Naive thymus-derived CD4-positive, alpha-beta T cell (primary cell): ENCODE data around the gene YIPF6. TPM values are rescaled to one million over a fixed set of nuclear protein-coding genes. Genes with fewer than 3 reads are reported as not detected.
"Not testable (repeated sequence)": the region's sequence is repeated elsewhere in the genome, so short reads cannot be mapped to it uniquely, and the experiment has no call there.

ENCODE experiments used
- ATAC-seq: fragments of 150-1000 bp; cut with Tn5 transposase; 2 replicates; pipeline ENCODE4 v1.10.0; 2021; ENCODE audit warnings: mild to moderate bottlenecking, moderate library complexity
- CTCF ChIA-PET: fragments of 350-600 bp; sonication (Branson Sonifier 250); formaldehyde crosslinking; loops from one replicate; lab custom pipeline; 2021; ENCODE audit warnings: antibody characterized with exemption; lab: Charles Lee
- POLR2A ChIA-PET: fragments of 350-600 bp; sonication (Branson Sonifier 250); formaldehyde crosslinking; loops from one replicate; lab custom pipeline; 2021; ENCODE audit warnings: antibody characterized with exemption, inconsistent platforms; lab: Charles Lee
- DNase-seq, 9 donors: peaks; one replicate each; pipeline versions ENCODE4 v3.0.0 to v3.0.0-alpha.2; 2020 to 2022; ENCODE audit warnings: mixed read lengths in 1 of 9
- H3K27ac ChIP-seq: one replicate; pipeline ENCODE4 v1.7.0; 2013; ENCODE audit warnings: mild to moderate bottlenecking, low read depth, low read length, moderate library complexity
- H3K27me3 ChIP-seq, 2 donors: one replicate each; pipeline ENCODE4 v1.7.0; 2013; ENCODE audit warnings: low read length in 2 of 2, mild to moderate bottlenecking in 2 of 2, moderate library complexity in 2 of 2; ENCODE audit not compliant: control insufficient read depth in 2 of 2, insufficient read depth in 2 of 2
- H3K36me3 ChIP-seq, 3 experiments: 1 replicate in 2 of 3; 2 replicates in 1 of 3; pipeline ENCODE4 v1.7.0; 2013; ENCODE audit warnings: low read length in 3 of 3, mild to moderate bottlenecking in 3 of 3, moderate library complexity in 1 of 3; ENCODE audit not compliant: insufficient read depth in 3 of 3, control insufficient read depth in 2 of 3
- H3K4me1 ChIP-seq, 2 donors: one replicate each; pipeline ENCODE4 v1.7.0; 2013; ENCODE audit warnings: low read length in 2 of 2, mild to moderate bottlenecking in 2 of 2, moderate library complexity in 1 of 2; ENCODE audit not compliant: control insufficient read depth in 2 of 2, insufficient read depth in 2 of 2
- H3K4me3 ChIP-seq: 2 replicates; pipeline ENCODE4 v1.7.0; 2013; ENCODE audit warnings: mild to moderate bottlenecking, low read length
- H3K9me3 ChIP-seq, 3 experiments: 1 replicate in 2 of 3; 2 replicates in 1 of 3; pipeline ENCODE4 v1.7.0; 2013; ENCODE audit warnings: low read length in 3 of 3; ENCODE audit not compliant: control insufficient read depth in 2 of 3
- H3K27ac Mint-ChIP-seq, 9 donors: one replicate each; pipeline ENCODE4 v1.8.0; 2020 to 2022; ENCODE audit warnings: mixed read lengths in 9 of 9, mild to moderate bottlenecking in 8 of 9, moderate library complexity in 5 of 9, inconsistent platforms in 2 of 9
- H3K27me3 Mint-ChIP-seq, 5 donors: one replicate each; pipeline ENCODE4 v1.8.0; 2021 to 2022; ENCODE audit warnings: mixed read lengths in 5 of 5, mild to moderate bottlenecking in 1 of 5
- H3K36me3 Mint-ChIP-seq, 5 donors: one replicate each; pipeline ENCODE4 v1.8.0; 2020 to 2022; ENCODE audit warnings: mixed read lengths in 5 of 5, mild to moderate bottlenecking in 3 of 5, inconsistent platforms in 1 of 5
- H3K4me1 Mint-ChIP-seq, 7 donors: one replicate each; pipeline ENCODE4 v1.8.0; 2020 to 2022; ENCODE audit warnings: mixed read lengths in 7 of 7, mild to moderate bottlenecking in 3 of 7, inconsistent platforms in 1 of 7
- H3K4me3 Mint-ChIP-seq, 10 donors: one replicate each; pipeline ENCODE4 v1.8.0; 2020 to 2022; ENCODE audit warnings: mild to moderate bottlenecking in 10 of 10, mixed read lengths in 10 of 10, moderate library complexity in 6 of 10, inconsistent platforms in 2 of 10
- H3K9me3 Mint-ChIP-seq, 11 donors: one replicate each; pipeline ENCODE4 v1.8.0; 2020 to 2022; ENCODE audit warnings: mixed read lengths in 11 of 11, mild to moderate bottlenecking in 4 of 11, inconsistent platforms in 1 of 11, moderate library complexity in 1 of 11
- intact Hi-C, 2 donors: fragments of 100-400 bp; cut with micrococcal nuclease; formaldehyde crosslinking; loops; one replicate each; pipeline ENCODE4 v1.15.1; 2023
- polyA plus RNA-seq, 2 donors: library from polyadenylated mRNA; unstranded; fragments of 300-500 nt; fragmentation: Illumina TruSeq; gene quantifications; one replicate each; pipeline ENCODE4 v1.2.3, GENCODE V29; 2021
- total RNA-seq, 6 experiments: library from RNA in 5 of 6; stranded (reverse) in 5 of 6; gene quantifications; 1 replicate in 5 of 6; 2 replicates in 1 of 6; pipeline ENCODE4 v1.2.3 and lab custom pipeline; 2021 to 2026

The YIPF6 gene
- total and polyA plus RNA-seq, 7 experiments from 2014 or later, result 8.0 to 17.7 (median 15.1) TPM

GRCh38 chrX:68487924-68488323, 10.9 kb upstream of the YIPF6 start:
- H3K27ac ChIP-seq, result no peak overlapping the region
- Mint-ChIP-seq H3K27ac (no peak overlapping the region), H3K4me1 (no peaks in the 10 kb centered on the region), H3K36me3 (no peaks in the 10 kb centered on the region), H3K9me3 (peaks cover 0 to 1% (median 0%) of the 10 kb centered on the region in 11 donors), H3K27me3 (no peaks in the 10 kb centered on the region), H3K4me3 (no peak overlapping the region)
- no peak overlapping the region for H3K4me3 ChIP-seq
- H3K4me1 ChIP-seq, result no peaks in the 10 kb centered on the region
- intact Hi-C loops, result no loop called here
- no peaks in the 10 kb centered on the region for H3K27me3 ChIP-seq
- H3K36me3 ChIP-seq, result no peaks in the 10 kb centered on the region
- ChIA-PET POLR2A (no interaction called here), CTCF (no interaction called here)
- ATAC-seq (no peak), DNase-seq (no peak)
- no peaks in the 10 kb centered on the region for H3K9me3 ChIP-seq

GRCh38 chrX:68488657-68489056, 10.2 kb upstream of the YIPF6 start:
- Histone ChIP-seq H3K4me1 (no peaks in the 10 kb centered on the region), H3K36me3 (no peaks in the 10 kb centered on the region), H3K27me3 (no peaks in the 10 kb centered on the region), H3K27ac (no peak overlapping the region), H3K4me3 (no peak overlapping the region), H3K9me3 (no peaks in the 10 kb centered on the region)
- ChIA-PET CTCF (no interaction called here), POLR2A (no interaction called here)
- DNase-seq, result no peak
- no peaks in the 10 kb centered on the region for H3K27me3 Mint-ChIP-seq
- H3K36me3 Mint-ChIP-seq, result no peaks in the 10 kb centered on the region
- peaks cover 0 to 1% (median 0%) of the 10 kb centered on the region in 11 donors for H3K9me3 Mint-ChIP-seq
- no peak overlapping the region for H3K27ac Mint-ChIP-seq
- H3K4me1 Mint-ChIP-seq, result no peaks in the 10 kb centered on the region
- intact Hi-C loops, result no loop called here
- no peak overlapping the region for H3K4me3 Mint-ChIP-seq
- ATAC-seq, result no peak

- Histone ChIP-seq H3K9me3 (no peaks in the 10 kb centered on the region), H3K4me3 (no peak overlapping the region), H3K27me3 (no peaks in the 10 kb centered on the region), H3K27ac (no peak overlapping the region), H3K4me1 (no peaks in the 10 kb centered on the region), H3K36me3 (no peaks in the 10 kb centered on the region)
- POLR2A ChIA-PET, result no interaction called here
- Mint-ChIP-seq H3K27me3 (peaks cover 0 to 6% (median 0%) of the 10 kb centered on the region in 5 donors), H3K9me3 (no peaks in the 10 kb centered on the region), H3K36me3 (no peaks in the 10 kb centered on the region), H3K4me3 (no peak overlapping the region), H3K27ac (no peak overlapping the region), H3K4me1 (no peaks in the 10 kb centered on the region)
- CTCF ChIA-PET, result no interaction called here
- no peak for DNase-seq
- ATAC-seq, result peak; percentile 51
- intact Hi-C loops, result no loop called here
Observed at GRCh38 chrX:68490644-68491043, 8.2 kb upstream of the YIPF6 start.

DNA sequence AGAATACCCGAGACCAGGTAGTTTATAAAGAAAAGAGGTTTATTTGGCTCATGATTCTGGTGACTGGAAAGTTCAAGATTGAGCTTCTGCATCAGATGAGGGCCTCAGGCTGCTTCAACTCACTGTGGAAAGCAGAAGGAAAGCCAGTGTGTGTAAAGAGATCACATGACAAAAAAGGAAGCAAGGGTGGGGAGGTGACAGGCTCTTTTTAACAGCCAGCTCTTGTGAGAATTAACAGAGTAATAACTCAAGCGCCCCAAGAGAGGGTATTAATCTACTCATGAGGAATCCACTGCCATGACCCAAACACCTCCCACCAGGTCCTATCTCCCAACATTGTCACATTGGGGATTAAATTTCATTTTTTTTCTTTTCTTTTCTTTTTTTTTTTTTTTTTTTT, 6.3 kb upstream of the YIPF6 start:
- H3K4me1 ChIP-seq, result no peaks in the 10 kb centered on the region
- no peaks in the 10 kb centered on the region for H3K36me3 ChIP-seq
- ATAC-seq (no peak), DNase-seq (no peak)
- intact Hi-C loops, result no loop called here
- Mint-ChIP-seq H3K27me3 (peaks cover 0 to 6% (median 0%) of the 10 kb centered on the region in 5 donors), H3K27ac (no peak overlapping the region), H3K4me3 (no peak overlapping the region), H3K9me3 (peaks cover 0 to 2% (median 0%) of the 10 kb centered on the region in 11 donors), H3K36me3 (no peaks in the 10 kb centered on the region), H3K4me1 (peaks cover 0 to 3% (median under 1%) of the 10 kb centered on the region in 7 donors)
- no peaks in the 10 kb centered on the region for H3K27me3 ChIP-seq
- H3K4me3 ChIP-seq, result no peak overlapping the region
- no peak overlapping the region for H3K27ac ChIP-seq
- ChIA-PET CTCF (no interaction called here), POLR2A (no interaction called here)
- no peaks in the 10 kb centered on the region for H3K9me3 ChIP-seq

DNA sequence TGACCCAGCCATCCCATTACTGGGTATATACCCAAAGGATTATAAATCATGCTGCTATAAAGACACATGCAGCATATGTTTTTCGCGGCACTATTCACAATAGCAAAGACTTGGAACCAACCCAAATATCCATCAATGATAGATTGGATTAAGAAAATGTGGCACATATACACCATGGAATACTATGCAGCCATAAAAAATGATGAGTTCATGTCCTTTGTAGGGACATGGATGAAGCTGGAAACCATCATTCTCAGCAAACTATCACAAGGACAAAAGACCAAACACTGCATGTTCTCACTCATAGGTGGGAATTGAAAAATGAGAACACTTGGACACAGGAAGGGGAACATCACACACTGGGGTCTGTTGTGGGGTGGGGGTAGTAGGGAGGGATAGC, 5.1 kb upstream of the YIPF6 start:
- H3K4me1 Mint-ChIP-seq, result peaks cover 0 to 11% (median 6%) of the 10 kb centered on the region in 7 donors
- not testable (repeated sequence) for H3K9me3 Mint-ChIP-seq

DNA sequence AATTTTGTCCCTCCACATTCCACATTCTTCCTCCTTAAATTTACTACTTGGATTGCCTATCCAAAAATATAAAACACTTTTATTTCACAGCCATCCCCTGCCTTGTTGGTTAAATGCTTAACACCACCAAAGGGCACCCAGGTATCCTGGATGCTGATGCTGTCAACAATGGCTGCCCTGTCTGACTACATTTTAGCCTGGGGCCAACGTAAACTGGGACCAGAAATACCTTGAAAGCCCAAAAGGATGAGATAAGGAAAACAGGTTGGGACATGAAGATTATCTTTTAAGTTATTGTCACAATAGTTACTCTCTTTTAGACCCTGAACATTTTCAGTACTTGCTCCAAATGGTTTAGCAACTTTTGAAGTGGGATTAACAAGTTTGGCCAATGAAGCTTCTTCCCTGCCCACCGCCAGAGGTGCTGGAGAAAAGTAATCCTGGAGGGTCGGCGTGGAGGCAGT, 775 bp upstream of the YIPF6 start:
- H3K27me3 ChIP-seq, result no peaks in the 10 kb centered on the region
- ATAC-seq, result no peak
- Mint-ChIP-seq H3K27ac (peak overlapping the region; percentile 94 to 99 (median 98)), H3K27me3 (peaks cover 0 to 6% (median 0%) of the 10 kb centered on the region in 5 donors), H3K4me3 (peak overlapping the region; percentile 90 to 99 (median 95)), H3K4me1 (peaks cover 8 to 45% (median 36%) of the 10 kb centered on the region in 7 donors), H3K36me3 (no peaks in the 10 kb centered on the region), H3K9me3 (peaks cover 0 to 2% (median 0%) of the 10 kb centered on the region in 11 donors)
- peaks cover 0 to 8% (median 0%) of the 10 kb centered on the region in 3 experiments for H3K36me3 ChIP-seq
- H3K27ac ChIP-seq, result peak overlapping the region; percentile 92
- H3K4me3 ChIP-seq, result peak overlapping the region; percentile 82
- POLR2A ChIA-PET, result no interaction called here
- intact Hi-C loops, result loop anchor here (2.0 kb wide), 4 partner anchors 189 to 1635 kb away; partner anchors contain the start of genes EFNB1 (in 2 of the 2), IGBP1 (in 1 of the 2) and PJA1 (in 1 of the 2)
- no peaks in the 10 kb centered on the region for H3K4me1 ChIP-seq
- H3K9me3 ChIP-seq, result no peaks in the 10 kb centered on the region
- CTCF ChIA-PET, result no interaction called here
- peak in 2 of 9 donors; percentile 2 to 26 for DNase-seq

More for the DNA sequence above, 5.1 kb upstream of the YIPF6 start:
- POLR2A ChIA-PET, H3K36me3 ChIP-seq, H3K9me3 ChIP-seq, DNase-seq, H3K27me3 ChIP-seq, H3K27me3 Mint-ChIP-seq, H3K4me3 ChIP-seq, H3K27ac Mint-ChIP-seq, H3K36me3 Mint-ChIP-seq, H3K4me1 ChIP-seq, CTCF ChIA-PET, ATAC-seq, H3K27ac ChIP-seq, H3K4me3 Mint-ChIP-seq, intact Hi-C loops: not testable (repeated sequence)
